ENCODE data around the gene HRCT1.
"Not testable (repeated sequence)": the region's sequence is repeated elsewhere in the genome, so short reads cannot be mapped to it uniquely, and the experiment has no call there.

HRCT1 gene

GRCh38 chr9:35919212-35920008, 13.4 kb downstream of the HRCT1 start:
- no peak for DNase-seq

- DNase-seq: no peak
Measured at GRCh38 chr9:35920051-35920620, 14.1 kb downstream of the HRCT1 start.

GRCh38 chr9:35923598-35923926, 17.6 kb downstream of the HRCT1 start:
- no peak for DNase-seq

GRCh38 chr9:35923927-35924763, 18.1 kb downstream of the HRCT1 start:
- DNase-seq: no peak

GRCh38 chr9:35928591-35929452, 22.8 kb downstream of the HRCT1 start:
- DNase-seq: no peak

- DNase-seq: no peak
Measured at GRCh38 chr9:35929453-35929718, 23.4 kb downstream of the HRCT1 start.

GRCh38 chr9:35930521-35930920, 24.5 kb downstream of the HRCT1 start:
- DNase-seq: no peak

GRCh38 chr9:35930989-35931388, 25.0 kb downstream of the HRCT1 start:
- no peak for DNase-seq

- no peak for DNase-seq
Measured at GRCh38 chr9:35932735-35933134, 26.7 kb downstream of the HRCT1 start.

- no peak for DNase-seq
Measured at GRCh38 chr9:35933550-35934067, 27.6 kb downstream of the HRCT1 start.

- DNase-seq: not testable (repeated sequence)
Measured at GRCh38 chr9:35934069-35934468, 28.1 kb downstream of the HRCT1 start.

- no peak for DNase-seq
Measured at GRCh38 chr9:35935261-35935660, 29.3 kb downstream of the HRCT1 start.

GRCh38 chr9:35935755-35936509, 29.9 kb downstream of the HRCT1 start:
- no peak for DNase-seq

GRCh38 chr9:35937227-35937626, 31.2 kb downstream of the HRCT1 start:
- no peak for DNase-seq

- DNase-seq: no peak
Measured at GRCh38 chr9:35938474-35939356, 32.7 kb downstream of the HRCT1 start.

- no peak for DNase-seq
Measured at GRCh38 chr9:35939679-35940250, 33.8 kb downstream of the HRCT1 start.

- DNase-seq: no peak
Measured at GRCh38 chr9:35940458-35941407, 34.7 kb downstream of the HRCT1 start.

GRCh38 chr9:35942286-35942685, 36.3 kb downstream of the HRCT1 start:
- no peak for DNase-seq

GRCh38 chr9:35944173-35944572, 38.2 kb downstream of the HRCT1 start:
- DNase-seq: no peak

GRCh38 chr9:35944841-35945240, 38.8 kb downstream of the HRCT1 start:
- no peak for DNase-seq

Data from NCI-H1694 (cell line).